VCaP (cell line): ENCODE data around the gene TYMP.

Source experiments
- H3K27ac ChIP-seq: fragments of 450-650 bp; 2 replicates; pipeline ENCODE4 v1.5.1; 2017
- TF ChIP-seq, protein P1 (sequence below): fragments of 450-650 bp; conservative IDR thresholded peaks from 2 replicates; pipeline ENCODE4 v1.5.1; 2017; ENCODE audit warnings: mild to moderate bottlenecking, moderate library complexity

TYMP gene

DNA sequence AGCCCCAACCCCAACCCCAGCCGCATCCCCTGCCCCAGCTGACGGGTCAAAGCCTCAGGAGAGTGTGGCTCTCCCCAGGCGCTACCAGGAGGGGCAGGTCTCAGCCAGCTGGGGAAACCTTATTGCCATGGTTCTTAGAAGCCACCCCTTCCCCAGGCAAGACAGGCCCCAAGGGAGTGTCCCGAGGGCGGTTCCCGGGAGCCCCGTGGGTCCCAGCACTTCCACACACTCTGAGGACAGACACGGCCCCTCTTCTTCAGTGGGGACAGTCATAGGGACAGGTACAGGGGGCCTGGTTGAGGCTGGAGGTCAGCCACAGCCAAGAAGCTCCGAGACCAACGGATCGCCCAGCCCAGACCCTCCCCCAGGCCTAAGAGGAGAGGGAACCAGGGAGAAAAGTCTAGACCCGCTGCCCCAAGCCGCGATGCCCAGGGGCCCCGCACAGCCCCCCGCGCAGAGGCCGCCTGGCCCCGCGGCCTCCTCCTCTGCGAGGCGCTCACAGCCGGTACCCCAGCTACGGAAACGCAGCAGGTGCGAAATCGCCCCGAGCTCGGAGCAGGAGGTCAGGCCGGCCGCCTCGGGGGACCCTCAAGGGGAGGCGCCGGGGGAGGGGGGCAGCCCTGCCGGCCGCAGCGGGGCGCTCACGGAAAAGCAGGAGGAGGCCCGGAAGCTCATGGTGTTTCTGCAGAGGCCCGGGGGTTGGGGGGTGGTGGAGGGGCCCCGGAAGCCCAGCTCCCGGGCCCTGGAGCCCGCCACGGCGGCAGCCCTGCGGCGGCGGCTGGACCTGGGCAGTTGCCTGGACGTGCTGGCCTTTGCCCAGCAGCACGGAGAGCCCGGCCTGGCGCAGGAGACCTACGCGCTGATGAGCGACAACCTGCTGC lies 18.5 kb upstream of the TYMP start:
- no peak overlapping the region for H3K27ac ChIP-seq

DNA sequence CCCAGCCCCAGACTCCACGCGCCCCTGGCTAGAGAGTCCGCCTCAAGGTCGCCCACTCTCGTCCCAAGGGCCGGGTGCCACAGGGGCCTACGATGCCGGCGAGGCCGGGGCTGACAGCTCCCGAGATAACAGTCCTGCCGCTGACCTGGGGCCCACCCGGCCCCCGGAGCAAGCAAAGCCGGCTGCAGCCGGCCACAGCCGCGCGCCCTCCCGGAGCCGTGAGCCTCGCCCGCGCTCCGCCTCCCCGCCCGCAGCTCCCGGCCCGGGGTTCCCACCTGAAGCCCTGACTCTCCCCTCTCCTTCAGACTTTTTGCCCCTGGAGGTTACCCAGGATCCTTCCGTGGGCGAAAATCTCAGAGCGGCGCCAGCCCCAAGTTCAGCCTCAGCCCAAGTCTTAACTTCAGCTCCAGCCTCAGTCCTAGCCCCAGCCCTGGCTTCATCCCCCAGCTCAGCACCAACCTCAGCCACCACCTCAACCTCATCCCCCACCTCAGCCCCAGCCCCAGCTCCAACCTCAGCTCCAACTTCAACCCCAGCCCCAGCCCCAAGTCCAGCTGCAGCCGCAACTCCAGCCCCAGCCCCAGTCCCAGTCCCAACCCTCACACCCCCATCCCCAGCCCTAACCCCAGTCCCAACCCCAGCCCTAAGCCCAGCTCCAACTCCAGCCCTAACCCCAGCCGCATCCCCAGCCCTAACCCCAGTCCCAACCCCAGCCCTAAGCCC lies 17.6 kb upstream of the TYMP start:
- no peak overlapping the region for H3K27ac ChIP-seq
- TF ChIP-seq, protein P1, sequence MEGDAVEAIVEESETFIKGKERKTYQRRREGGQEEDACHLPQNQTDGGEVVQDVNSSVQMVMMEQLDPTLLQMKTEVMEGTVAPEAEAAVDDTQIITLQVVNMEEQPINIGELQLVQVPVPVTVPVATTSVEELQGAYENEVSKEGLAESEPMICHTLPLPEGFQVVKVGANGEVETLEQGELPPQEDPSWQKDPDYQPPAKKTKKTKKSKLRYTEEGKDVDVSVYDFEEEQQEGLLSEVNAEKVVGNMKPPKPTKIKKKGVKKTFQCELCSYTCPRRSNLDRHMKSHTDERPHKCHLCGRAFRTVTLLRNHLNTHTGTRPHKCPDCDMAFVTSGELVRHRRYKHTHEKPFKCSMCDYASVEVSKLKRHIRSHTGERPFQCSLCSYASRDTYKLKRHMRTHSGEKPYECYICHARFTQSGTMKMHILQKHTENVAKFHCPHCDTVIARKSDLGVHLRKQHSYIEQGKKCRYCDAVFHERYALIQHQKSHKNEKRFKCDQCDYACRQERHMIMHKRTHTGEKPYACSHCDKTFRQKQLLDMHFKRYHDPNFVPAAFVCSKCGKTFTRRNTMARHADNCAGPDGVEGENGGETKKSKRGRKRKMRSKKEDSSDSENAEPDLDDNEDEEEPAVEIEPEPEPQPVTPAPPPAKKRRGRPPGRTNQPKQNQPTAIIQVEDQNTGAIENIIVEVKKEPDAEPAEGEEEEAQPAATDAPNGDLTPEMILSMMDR: no peak

More for the DNA sequence above, 18.5 kb upstream of the TYMP start:
- TF ChIP-seq, protein P1: no peak

DNA sequence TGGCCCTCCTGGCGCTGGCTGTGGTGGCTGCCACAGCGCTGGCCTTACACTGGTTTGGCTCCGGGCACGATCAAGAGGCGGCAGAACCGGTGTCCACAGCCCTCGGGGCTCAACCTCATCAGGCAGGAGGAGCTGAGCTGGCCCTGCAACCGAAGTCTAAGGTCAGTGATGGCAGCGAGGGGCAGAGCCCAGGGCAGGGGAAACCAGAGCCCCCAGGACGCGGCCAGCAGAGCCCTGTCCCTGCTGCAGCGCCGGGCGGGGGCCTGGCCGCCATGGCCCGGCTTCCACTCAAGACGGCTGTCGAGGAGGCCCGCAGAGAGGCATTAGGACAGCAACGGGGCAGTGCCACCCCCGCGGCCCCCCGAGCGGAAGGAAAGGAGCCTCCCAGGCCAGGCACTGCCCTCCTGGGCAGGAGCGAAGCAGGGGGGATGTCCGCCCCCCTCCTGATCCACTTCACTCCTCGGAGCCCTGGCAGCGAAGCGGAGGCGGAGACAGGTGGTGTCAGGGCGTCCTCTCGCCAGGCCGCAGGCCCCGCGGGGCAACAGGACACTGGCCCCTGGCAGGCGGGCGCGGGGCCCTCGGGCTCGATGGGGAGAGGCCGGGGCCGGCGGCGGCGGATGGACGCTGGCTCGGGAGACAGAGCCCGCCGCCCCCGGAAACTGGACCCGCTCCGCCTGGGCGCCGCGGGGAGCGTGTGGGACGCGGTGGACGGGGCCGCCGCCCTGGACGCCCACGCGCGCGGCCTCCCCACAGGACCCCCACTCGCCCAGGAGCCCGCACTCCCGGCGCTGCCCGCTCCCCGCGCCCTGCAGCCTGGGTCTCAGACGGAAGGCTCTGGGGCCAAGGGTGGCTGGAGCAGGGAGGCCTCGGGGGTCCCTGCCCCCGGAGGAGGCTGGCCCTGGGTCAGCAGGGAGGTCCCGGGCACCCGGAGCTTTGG lies 16.8 kb upstream of the TYMP start:
- no peak overlapping the region for H3K27ac ChIP-seq
- TF ChIP-seq, protein P1: no peak

DNA sequence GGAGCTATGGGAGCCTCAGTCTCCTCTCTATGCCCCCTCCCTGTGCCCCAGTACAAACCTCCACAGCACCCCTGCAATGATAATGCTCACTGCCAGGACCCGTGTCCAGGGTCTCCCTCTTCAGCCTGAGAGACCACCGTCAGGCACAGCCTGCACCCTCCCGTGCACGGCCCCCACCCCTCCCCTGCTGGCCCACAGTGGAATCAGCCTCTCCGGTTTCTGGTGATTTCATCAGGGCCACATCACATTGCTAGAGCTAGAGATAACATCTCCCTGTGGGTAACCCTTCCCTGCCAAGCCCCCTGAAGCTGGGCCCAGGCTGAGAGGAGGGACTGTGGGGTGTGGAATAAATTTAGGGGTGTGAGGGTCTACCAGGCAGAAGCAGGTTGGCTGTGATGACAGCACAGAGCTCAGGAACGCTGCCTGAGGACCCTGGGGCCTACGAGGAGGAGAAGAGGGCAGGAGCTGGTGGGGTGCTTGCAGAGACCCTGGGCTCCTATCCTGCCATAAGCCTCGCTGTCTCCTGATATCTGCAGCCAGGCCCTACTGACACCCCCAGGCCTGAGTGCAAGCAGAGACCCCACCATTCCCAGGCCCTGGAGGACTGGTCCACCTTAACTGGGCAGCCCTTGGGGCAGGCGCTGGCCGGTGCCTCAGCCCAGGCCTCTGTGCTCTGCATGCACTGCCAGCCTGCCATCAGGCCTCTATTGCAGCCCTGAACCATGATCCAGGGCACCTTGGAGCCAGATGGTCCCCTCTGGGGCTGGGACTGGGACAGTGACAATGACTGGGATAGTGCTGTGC lies 15.9 kb upstream of the TYMP start, which contains the start of gene KLHDC7B:
Gene KLHDC7B, plus strand, starts transcription at position 378 of the 804 bp plus-strand sequence. Its CDS starts 345 bp downstream, at position 723.
- H3K27ac ChIP-seq: no peak within 1 kb of the TSS
- TF ChIP-seq, protein P1: no peak

DNA sequence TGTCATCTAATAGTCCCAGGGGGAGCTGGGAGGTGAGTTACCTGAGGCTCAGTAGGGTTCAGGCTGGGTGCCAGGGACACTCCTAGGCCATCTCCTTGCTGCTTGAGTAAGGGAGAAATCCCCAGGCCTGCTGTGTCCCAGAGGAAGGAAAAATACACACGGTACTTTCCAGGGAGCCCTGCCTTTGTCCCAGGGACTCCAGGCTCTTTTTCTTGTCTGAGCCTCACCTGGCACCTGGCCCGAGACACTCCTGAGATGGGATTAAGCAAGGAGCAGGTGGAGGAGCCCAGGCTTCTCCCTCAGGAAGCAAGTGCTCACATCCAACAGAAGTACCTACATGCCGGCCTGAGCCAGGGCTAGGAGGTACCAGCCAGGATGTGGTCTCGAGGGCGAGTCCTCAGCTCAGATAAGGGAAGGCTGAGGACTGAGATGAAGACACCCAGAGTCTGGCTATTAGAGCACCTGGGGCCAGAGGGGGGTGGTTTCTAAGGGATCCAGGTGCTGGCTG lies 15.0 kb upstream of the TYMP start:
- TF ChIP-seq, protein P1: no peak
- no peak overlapping the region for H3K27ac ChIP-seq

DNA sequence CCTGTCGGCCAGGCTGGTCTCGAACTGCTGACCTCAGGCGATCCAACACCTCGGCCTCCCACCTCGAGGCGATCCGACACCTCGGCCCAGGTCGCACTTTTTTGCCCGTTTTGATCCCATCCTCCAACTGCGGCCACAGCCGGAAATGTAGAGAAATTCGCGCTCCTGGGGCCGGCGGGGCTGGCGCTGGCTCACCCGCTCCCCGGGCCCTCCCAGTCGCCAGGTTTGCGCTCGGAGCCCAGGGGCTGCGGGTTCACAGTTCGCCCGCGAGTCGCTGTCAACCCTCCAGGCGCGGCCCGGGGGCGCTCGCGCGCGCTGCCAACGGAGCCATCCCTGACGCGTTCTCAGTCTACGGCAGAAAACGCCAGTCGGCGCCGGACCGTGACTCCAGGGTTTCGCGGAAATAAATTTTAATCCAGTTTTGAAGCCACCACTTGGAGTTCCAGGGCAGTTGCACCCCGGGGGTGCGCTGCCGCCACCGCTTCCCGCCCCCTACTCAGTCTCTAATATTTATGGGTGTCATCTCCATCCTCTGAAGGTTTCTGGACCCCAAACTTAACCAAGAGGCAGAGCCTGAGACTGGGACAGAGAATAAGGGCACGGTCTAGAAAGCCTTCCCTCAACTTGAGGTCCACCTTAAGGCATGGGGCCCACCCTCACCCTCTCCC lies 14.4 kb upstream of the TYMP start:
- TF ChIP-seq, protein P1: no peak
- H3K27ac ChIP-seq: no peak overlapping the region
